NCI-H1105 (cell line): Measurements from ENCODE around the gene TIGD7.
"Not testable (repeated sequence)": the region's sequence is repeated elsewhere in the genome, so short reads cannot be mapped to it uniquely, and the experiment has no call there.

Experiments used
- DNase-seq: peaks from one replicate; lab custom pipeline; 2025; lab: John Stamatoyannopoulos, UW

Gene TIGD7

DNA sequence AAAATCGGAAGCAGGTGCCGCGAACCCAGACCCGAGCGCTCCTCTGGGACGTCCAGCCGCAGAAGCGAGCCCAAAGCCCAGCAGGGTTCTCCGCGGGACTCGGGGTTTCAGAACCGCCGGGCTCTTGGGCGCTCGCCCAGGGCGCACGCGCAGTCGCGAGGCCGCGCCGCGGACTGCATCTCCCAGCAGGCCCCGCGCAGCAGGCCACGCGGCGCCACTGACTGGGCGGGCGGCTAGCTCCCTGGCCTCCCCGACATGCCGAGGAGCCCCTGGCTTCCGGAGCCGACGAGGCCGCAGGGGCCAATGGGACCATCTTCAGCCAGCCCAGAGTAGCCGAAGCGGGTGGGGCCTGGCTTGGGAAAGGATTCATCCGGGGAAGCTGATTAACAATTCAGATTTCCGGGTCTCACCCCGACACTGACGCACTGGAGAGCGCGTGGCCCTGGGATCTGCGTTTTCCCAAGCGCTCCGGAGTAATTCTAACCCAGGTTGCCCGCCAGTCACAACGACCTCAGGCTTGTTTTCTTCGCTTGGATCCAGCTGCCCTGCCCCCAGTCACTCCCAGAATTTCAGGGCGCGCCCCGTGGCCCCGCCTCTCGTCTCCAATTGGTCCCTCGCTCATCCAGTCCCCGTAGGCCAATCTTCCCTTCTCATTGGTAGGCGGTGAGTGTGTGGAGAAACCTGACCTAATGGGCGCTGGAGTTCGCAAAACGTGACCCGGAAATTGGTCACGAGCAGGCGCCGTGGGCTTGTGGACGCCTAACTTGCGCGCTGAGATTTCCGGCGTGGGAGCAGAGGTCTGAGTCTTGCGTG, 22.3 kb downstream of the TIGD7 start, which contains the start of gene ZNF263:
TSS of gene ZNF263 (plus strand) at position 762 of the 813 bp plus-strand sequence. CDS start 328 bp downstream, outside the sequence.
- peak; percentile 86 for DNase-seq

DNA sequence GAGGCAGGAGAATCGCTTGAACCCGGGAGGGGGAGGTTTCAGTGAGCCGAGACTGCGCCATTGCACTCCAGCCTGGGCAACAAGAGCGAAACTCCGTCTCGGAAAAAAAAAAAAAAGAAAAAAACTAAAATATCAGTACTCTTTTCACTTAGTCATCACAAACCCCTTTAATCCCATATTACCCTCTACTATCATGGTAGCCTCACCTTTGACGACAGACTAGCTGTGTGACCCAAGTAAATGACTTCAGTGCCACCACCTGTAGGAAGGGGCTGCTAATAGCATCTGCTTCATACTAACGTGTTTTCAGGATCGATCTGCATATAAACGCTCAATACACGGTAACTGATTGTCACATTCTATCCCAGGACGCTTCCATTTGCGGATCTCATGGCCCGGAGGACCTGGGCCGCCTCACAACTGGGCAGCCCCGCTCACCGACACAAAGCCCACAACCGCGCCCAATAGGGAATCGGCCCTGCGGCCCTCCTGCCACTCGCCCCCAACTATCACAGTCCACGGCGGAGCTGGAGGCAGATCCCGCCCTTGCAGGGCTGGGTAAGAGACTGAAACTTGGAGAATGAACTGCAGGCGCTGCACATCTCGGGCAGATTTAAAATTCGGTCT, 23.0 kb downstream of the TIGD7 start:
- peak; percentile 37 for DNase-seq

DNA sequence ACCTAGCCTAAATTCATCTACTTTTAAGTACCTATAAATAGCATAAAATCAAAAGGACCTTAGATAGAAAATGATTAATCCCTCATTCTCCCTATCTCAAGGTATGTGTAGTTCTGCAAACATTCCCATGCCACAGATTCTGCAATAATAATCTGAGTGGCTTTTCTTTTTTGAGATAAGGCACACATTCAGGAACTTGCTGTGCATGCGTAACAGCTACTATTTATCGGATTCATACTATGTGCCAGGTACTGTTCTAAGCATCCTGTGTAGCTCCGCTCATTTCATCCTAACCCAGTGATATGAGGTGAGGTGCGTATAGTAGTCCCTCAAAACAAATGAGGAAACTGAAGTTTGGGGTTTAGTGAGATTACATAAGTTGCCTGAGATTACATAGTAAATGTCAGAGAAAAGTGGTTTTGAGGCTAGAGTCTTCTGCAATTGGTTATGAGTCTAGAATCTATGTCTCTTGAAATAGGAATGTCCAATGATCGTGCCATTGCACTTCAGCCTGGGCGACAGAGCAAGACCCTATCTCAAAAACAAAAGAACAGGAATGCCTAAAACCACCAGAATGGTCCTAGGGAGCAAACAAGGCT, 23.9 kb downstream of the TIGD7 start:
- no peak for DNase-seq

GRCh38 chr16:3276679-3277078, 28.6 kb downstream of the TIGD7 start:
- no peak for DNase-seq

DNA sequence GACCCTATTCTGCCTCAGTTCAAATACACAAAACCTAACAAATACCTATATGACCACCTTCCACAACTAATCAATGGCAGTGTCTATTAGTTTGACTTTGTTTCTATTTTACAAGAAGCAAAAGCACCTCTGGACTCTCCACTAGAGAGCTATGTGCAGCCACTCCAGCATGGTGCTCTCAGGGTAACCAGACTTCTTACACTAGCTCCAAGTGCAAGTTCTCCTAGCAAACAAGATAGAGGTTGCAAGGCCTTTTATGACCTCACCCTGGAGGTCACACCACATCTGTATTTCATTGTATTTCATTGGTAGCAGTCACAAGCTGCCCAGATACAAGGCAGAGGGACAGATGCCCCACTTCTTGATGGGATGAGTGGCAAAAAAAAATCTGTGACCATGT, 30.3 kb downstream of the TIGD7 start:
- no peak for DNase-seq

DNA sequence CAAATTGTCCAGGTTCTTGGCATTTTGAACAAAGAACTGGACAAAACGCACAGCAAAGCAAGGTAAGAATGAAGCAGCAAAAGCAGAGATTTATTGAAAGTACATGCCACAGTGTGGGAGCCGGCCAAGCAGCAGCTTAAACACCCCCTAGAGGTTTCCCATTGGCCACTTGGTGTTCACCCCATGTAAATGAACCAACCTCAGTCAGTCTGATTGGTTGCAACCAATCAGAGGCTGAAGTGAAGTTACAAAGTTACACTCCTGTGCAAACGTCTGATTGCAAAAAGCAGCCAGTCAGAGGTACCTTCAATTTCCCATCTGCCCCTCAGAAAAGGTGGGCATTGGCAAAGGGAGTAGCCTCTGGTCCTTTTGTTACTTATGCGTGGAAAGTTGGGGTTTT, 30.7 kb downstream of the TIGD7 start:
- no peak for DNase-seq

DNA sequence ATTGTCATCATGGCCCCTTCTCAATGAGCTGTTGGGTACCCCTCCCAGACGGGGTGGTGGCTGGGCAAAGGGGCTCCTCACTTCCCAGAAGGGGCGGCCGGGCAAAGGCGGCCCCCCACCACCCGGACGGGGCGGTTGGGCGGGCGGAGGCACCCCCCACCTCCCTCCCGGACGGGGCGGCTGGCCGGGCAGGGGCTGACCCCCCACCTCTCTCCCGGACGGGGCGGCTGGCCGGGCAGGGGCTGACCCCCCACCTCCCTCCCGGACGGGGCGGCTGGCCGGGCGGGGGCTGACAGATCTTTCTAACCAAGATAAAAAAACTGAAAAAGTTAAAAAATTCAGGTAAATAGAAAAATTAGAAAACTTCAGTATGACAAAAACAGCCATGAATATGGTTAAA, 33.9 kb downstream of the TIGD7 start:
- not testable (repeated sequence) for DNase-seq

DNA sequence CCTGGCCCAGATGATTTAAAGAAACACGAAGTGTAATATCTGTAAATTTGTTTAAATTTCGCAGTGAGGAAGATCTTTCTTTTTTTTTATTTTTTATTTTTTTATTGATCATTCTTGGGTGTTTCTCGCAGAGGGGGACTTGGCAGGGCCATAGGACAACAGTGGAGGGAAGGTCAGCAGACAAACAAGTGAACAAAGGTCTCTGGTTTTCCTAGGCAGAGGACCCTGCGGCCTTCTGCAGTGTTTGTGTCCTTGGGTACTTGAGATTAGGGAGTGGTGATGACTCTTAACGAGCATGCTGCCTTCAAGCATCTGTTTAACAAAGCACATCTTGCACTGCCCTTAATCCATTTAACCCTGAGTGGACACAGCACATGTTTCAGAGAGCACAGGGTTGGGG, 34.5 kb downstream of the TIGD7 start:
- not testable (repeated sequence) for DNase-seq

DNA sequence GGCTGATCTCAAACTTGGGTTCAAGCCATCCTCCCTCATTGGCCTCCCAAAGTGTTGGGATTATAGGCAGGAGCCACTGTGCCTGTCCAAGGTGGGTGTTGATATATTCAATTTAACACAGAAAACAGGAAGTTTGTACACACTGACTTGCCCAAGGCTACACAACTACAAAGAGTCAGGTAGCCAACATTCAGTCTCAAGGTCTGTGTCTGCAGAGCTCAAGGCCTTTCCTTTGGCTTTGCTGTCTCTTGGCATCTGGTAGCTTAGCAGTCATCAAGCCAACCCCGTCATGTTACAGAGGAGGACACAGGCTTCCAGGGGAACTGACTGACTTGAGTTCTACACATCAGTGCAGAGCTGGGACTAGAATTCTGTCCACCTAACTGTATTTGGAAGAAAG, 36.9 kb downstream of the TIGD7 start:
- no peak for DNase-seq

DNA sequence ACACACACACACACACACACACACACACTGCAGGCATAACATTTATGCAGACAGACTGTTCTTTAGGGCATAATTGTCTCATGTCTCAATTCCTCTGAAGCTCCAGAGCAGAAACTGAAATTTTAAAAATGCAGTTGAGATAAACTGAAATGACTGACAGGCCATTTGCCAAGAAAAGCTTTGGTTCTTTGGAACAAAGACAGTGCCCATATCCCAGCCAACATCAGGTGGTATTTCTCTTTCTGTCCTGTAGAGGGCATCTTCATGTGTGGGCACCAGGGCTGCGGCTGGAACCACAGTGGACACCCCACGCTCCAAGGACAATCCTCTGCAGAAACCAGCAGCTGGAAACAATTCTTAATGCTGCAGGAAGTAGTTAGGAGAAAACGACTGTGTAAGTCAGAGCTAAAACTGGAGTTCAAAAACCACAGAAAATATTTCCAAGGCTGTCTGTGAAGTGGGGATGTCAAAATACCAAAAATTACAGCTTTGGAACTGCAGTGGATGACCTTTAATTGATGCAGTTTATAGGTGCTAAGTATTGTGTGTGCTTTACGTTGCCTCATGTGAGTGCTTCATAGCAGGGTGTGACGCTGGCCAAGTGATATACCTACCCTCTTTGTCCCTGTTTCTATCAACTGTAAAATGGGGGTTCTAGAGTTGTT, 38.2 kb downstream of the TIGD7 start:
- DNase-seq: peak; percentile 28

DNA sequence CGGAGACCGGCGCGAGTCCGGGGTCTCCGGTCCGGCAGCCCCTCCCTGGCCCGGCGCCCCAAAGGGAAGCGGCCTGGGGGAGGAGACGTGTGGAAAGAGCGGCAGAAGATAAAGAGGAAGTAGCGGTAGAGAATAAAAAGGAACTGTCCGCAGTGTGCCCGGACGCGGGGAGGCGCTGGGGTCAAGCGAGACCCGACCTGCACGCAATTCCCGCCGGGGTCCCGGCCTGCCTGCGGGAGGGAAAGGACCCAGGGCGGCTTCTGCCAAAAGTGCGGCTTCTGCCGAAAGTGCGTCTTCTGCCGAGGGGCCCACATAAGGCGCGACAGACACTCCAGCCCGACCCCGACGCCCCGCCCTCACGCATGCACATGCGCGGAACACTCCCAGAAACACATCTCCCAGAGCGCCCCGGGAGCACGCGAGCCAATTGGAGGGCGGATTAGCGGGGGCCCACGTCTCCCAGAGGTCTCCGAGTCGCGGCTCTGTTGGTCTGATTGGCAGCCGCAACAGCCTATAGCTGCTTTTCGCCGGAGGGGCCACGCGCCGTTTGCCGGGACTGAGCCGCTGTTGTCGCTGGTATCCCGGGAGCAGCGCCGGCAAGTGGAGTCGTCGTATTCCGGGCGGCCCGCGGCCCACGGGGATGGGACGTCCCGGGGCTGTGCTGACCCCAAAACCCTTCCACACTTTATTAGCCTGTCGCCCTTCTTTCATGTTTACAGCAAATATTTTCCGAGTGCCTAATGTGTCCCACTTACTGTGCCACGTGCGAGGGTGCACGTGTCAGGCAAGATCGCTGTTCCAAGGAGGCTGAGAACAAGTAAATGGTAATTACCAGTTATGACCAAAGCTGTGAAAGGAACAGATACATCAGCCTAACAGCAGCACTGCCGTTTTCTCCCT, 40.8 kb downstream of the TIGD7 start:
- DNase-seq: peak; percentile 91

DNA sequence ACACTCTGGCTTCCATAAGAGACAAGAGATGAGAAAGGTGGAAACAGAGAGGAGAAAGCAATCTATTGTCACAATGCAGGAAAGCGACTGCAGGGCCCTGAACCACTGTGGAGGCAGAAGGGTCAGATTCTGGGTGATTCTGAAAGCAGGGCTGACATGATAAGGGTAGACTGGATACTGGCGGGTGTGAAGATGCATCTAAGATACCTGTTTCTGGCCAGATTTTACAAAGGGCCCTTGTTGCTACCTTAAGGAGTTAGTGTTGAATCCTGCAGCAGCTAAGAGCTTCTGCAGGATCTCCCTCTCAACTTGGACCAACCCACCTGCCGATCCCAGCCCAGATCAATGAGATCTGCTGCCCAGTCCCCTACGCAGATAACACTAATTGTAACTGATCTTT, 42.7 kb downstream of the TIGD7 start:
- DNase-seq: no peak

DNA sequence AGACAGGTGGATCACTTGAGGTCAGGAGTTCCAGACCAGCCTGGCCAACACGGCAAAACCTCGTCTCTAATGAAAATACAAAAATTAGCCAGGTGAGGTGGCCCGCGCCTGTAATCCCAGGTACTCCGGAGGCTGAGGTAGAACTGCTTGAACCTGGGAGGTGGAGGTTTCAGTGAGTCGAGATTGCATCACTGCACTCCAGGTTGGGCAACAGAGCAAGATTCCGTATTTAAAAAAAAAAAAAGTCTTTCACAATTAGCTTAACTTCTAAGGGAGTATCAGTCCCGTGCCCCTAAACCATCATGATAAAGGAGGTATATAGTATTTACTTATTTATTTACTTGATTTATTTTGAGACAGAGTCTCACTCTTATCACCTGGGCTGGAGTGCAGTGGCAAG, 45.4 kb downstream of the TIGD7 start:
- no peak for DNase-seq

GRCh38 chr16:3256866-3257465, 48.3 kb downstream of the TIGD7 start:
- DNase-seq: no peak

GRCh38 chr16:3256146-3256865, 48.9 kb downstream of the TIGD7 start, which contains the start of gene MEFV:
TSS of gene MEFV (minus strand) at chr16:3256633. CDS start at chr16:3256587, 46 bp downstream.
- no peak for DNase-seq

GRCh38 chr16:3254309-3254708, 50.9 kb downstream of the TIGD7 start:
- DNase-seq: no peak

DNA sequence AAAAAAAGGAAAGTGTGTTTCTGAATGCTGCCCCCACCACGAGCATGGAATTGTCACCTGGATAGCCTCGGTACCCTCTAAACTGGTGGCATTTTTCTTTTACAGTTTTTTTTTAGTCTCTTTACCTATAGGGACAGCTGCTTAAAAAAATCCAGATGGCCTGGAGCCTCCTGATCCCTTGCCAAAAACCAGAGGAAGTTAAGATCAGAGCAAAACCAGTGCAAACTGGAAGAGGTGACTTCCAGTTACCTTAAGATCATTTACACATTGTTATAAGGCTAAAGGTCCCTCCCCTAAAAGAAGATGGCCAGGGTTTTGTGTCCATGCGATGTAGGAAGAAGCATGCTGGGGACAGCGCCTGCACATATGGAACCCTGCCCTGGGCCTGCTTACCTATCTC, 52.3 kb downstream of the TIGD7 start:
- DNase-seq: no peak

DNA sequence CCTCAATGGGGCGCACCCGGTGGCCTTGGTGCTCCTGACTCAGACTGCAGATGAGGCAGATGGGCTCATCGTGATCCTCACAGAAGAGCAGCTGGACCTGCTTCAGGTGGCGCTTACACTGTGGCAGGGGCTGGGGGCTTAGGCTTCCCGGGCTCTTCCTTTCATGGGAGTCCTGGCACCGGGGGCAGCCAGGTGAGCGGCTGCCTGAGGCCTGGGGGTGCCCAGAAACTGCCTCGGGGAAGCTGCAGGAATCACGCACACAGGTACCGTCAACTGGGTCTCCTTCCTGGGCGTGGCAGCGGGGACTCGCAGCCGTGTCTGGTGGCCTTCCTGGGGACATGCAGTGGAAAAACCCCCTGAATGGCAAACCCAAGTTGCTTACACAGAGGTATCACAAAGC, 55.8 kb downstream of the TIGD7 start:
- no peak for DNase-seq

GRCh38 chr16:3249020-3249419, 56.2 kb downstream of the TIGD7 start:
- DNase-seq: no peak
